GM23338 (cell line): Measurements from ENCODE around the gene RBM23. TPM values are rescaled to one million over a fixed set of nuclear protein-coding genes. Genes with fewer than 3 reads are reported as not detected.

Experiments
- ATAC-seq: fragments of 200-7000 bp; cut with Tn5 transposase; 3 replicates; pipeline ENCODE4 v1.9.1; 2020
- DNase-seq: peaks from one replicate; pipeline ENCODE4 v3.0.0-alpha.2; 2015; ENCODE audit warnings: low spot score
- H2AFZ ChIP-seq: fragments of 200-600 bp; sonication (generic); 2 replicates; pipeline ENCODE4 v1.8.0; 2016; ENCODE audit warnings: antibody characterized with exemption, mild to moderate bottlenecking, moderate library complexity
- H3F3A ChIP-seq: fragments of 200-600 bp; sonication (generic); replicated peaks from 2 replicates; pipeline ENCODE4 v1.8.0; 2017; ENCODE audit warnings: antibody characterized with exemption, mixed run types, low read depth
- H3K27ac ChIP-seq: fragments of 200-600 bp; sonication (generic); 2 replicates; pipeline ENCODE4 v1.6.1; 2016; ENCODE audit warnings: low read depth
- H3K27me3 ChIP-seq: fragments of 200-600 bp; sonication (generic); 2 replicates; pipeline ENCODE4 v1.8.0; 2016; ENCODE audit warnings: mild to moderate bottlenecking, mixed run types, moderate library complexity; ENCODE audit not compliant: insufficient read depth
- H3K36me3 ChIP-seq: fragments of 200-600 bp; sonication (generic); 2 replicates; pipeline ENCODE4 v1.8.0; 2016; ENCODE audit warnings: mild to moderate bottlenecking; ENCODE audit not compliant: insufficient read depth
- H3K4me1 ChIP-seq: fragments of 200-600 bp; sonication (generic); 2 replicates; pipeline ENCODE4 v1.8.0; 2016; ENCODE audit warnings: mild to moderate bottlenecking, moderate library complexity; ENCODE audit not compliant: insufficient read depth
- H3K4me2 ChIP-seq: fragments of 200-600 bp; sonication (generic); 2 replicates; pipeline ENCODE4 v1.7.1; 2017; ENCODE audit warnings: mixed run types
- H3K4me3 ChIP-seq: fragments of 200-600 bp; sonication (generic); 2 replicates; pipeline ENCODE4 v1.6.1; 2016; ENCODE audit warnings: mixed run types
- H3K79me2 ChIP-seq: fragments of 200-600 bp; sonication (generic); replicated peaks from 2 replicates; pipeline ENCODE4 v1.8.0; 2017; ENCODE audit warnings: mild to moderate bottlenecking; ENCODE audit not compliant: insufficient read depth
- H3K9me2 ChIP-seq: fragments of 200-600 bp; sonication (generic); 2 replicates; pipeline ENCODE4 v1.8.0; 2017; ENCODE audit not compliant: insufficient read depth
- H4K20me1 ChIP-seq: fragments of 200-600 bp; sonication (generic); replicated peaks from 2 replicates; pipeline ENCODE4 v1.8.0; 2017; ENCODE audit warnings: mild to moderate bottlenecking; ENCODE audit not compliant: insufficient read depth
- H3K27ac Mint-ChIP-seq: 2 replicates; pipeline ENCODE4 v1.8.0; 2020; ENCODE audit warnings: inconsistent platforms, mild to moderate bottlenecking, moderate library complexity, mixed read lengths
- H3K27me3 Mint-ChIP-seq: 3 replicates; pipeline ENCODE4 v1.8.0; 2022; ENCODE audit warnings: low read depth, mild to moderate bottlenecking, moderate library complexity, mixed read lengths, inconsistent platforms; ENCODE audit not compliant: insufficient read depth, poor library complexity
- H3K36me3 Mint-ChIP-seq: 3 replicates; pipeline ENCODE4 v1.8.0; 2021; ENCODE audit warnings: low read depth, mild to moderate bottlenecking, inconsistent platforms, moderate library complexity, mixed read lengths
- H3K4me1 Mint-ChIP-seq: 3 replicates; pipeline ENCODE4 v1.8.0; 2020; ENCODE audit warnings: mild to moderate bottlenecking, inconsistent platforms, mixed read lengths
- H3K4me3 Mint-ChIP-seq: 3 replicates; pipeline ENCODE4 v1.8.0; 2021; ENCODE audit warnings: moderate library complexity, mild to moderate bottlenecking, inconsistent platforms, mixed read lengths
- H3K9me3 Mint-ChIP-seq: 3 replicates; pipeline ENCODE4 v1.8.0; 2020; ENCODE audit warnings: moderate library complexity, mild to moderate bottlenecking, inconsistent platforms, mixed read lengths
- CREB1 ChIP-seq: fragments of 250-450 bp; sonication (Bioruptor Pico); IDR thresholded peaks from 2 replicates; pipeline ENCODE4 v1.5.0; 2020; ENCODE audit warnings: low read depth, mild to moderate bottlenecking, moderate library complexity
- CTCF ChIP-seq, 2 experiments: fragments of 200-600 bp in 1 of 2; sonication (generic) in 1 of 2; conservative IDR thresholded peaks; 2 replicates each; pipeline versions ENCODE4 v1.5.1 to v1.6.1; 2016 to 2017; ENCODE audit warnings: antibody characterized with exemption in 2 of 2, low read depth in 2 of 2, mild to moderate bottlenecking in 2 of 2, moderate library complexity in 1 of 2
- ETS1 ChIP-seq: IDR thresholded peaks from 2 replicates; pipeline ENCODE4 v1.6.1; 2016; ENCODE audit warnings: antibody characterized with exemption
- EZH2 ChIP-seq: fragments of 200-600 bp; sonication (generic); IDR thresholded peaks from one replicate; pipeline ENCODE4 v1.8.0; 2017; ENCODE audit warnings: antibody characterized with exemption, mild to moderate bottlenecking, low read depth; ENCODE audit not compliant: unreplicated experiment
- EZH2phosphoT487 ChIP-seq: fragments of 200-600 bp; sonication (generic); IDR thresholded peaks from one replicate; pipeline ENCODE4 v1.8.1; 2018; ENCODE audit warnings: antibody characterized with exemption; ENCODE audit not compliant: unreplicated experiment
- JUNB ChIP-seq: IDR thresholded peaks from one replicate; pipeline ENCODE4 v1.6.1; 2016; ENCODE audit warnings: antibody characterized with exemption; ENCODE audit not compliant: unreplicated experiment
- NANOG ChIP-seq: IDR thresholded peaks from 2 replicates; pipeline ENCODE4 v1.6.1; 2016; ENCODE audit warnings: antibody characterized with exemption, borderline replicate concordance
- STAT1 ChIP-seq: IDR thresholded peaks from one replicate; pipeline ENCODE4 v1.6.1; 2016; ENCODE audit warnings: antibody characterized with exemption; ENCODE audit not compliant: unreplicated experiment
- ZNF114 ChIP-seq: fragments of 250-450 bp; sonication (Bioruptor Pico); IDR thresholded peaks from 2 replicates; pipeline ENCODE4 v1.5.0; 2020; ENCODE audit warnings: mild to moderate bottlenecking, moderate library complexity
- ZNF331 ChIP-seq: fragments of 250-450 bp; sonication (Bioruptor Pico); IDR thresholded peaks from 2 replicates; pipeline ENCODE4 v1.5.0; 2020; ENCODE audit warnings: low read depth, mild to moderate bottlenecking, moderate library complexity
- polyA plus RNA-seq: library from polyadenylated mRNA; unstranded; fragments of >200 nt; fragmentation: Nextera tagmentation; extraction: Ambion mirVana; gene quantifications from 2 replicates; pipeline ENCODE4 v1.2.1, GENCODE V29; 2016
- total RNA-seq: library from RNA; depleted of rRNA; stranded (reverse); fragments of >200 nt; shearing (Covaris generic); gene quantifications from 2 replicates; pipeline ENCODE4 v1.2.3, GENCODE V29; 2014
- TF ChIP-seq, protein P1 (sequence below): fragments of 250-450 bp; sonication (Bioruptor Pico); IDR thresholded peaks from 2 replicates; pipeline ENCODE4 v1.5.0; 2020; ENCODE audit warnings: mild to moderate bottlenecking, moderate library complexity

RBM23 gene
- total and polyA plus RNA-seq, 2 experiments from 2014 or later, result 14.4 to 52.8 TPM

DNA sequence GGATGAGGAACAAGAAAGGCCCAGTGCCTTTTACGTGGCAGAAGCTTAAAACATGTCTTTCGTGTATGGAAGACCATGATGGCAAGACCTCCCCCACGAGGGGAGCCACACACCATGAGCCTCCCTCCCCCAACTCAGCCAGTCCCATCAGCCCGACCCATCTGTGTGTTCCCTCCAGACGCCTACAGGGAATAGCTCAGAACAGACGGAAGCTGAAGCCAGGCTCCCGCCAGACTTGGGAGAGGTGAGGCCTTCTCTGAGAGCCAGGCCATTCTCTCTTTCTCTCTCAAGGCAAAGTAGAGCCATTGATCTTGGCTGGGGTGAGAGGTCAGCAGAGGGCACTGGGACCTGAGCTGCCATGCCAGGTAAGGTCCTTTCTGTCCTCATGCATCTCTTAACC is 26.5 kb downstream of the RBM23 start:
- no peaks in the 10 kb centered on the region; the same call in 1 of the 2 replicates for H4K20me1 ChIP-seq
- H3K27me3 Mint-ChIP-seq, result peaks cover 11% of the 10 kb centered on the region
- no peak overlapping the region for H3K4me2 ChIP-seq
- TF ChIP-seq NANOG, result no peak
- TF ChIP-seq EZH2phosphoT487, result no peak
- no peak for TF ChIP-seq STAT1
- TF ChIP-seq ETS1, result no peak
- no peak for TF ChIP-seq CTCF (conservative IDR thresholded peaks at IDR 0.05; ENCODE audit: low read depth in 2 of 2)
- TF ChIP-seq EZH2, result no peak
- TF ChIP-seq JUNB, result no peak
- no peak for TF ChIP-seq ZNF114 (CRISPR knock-in tag)
- TF ChIP-seq CREB1 (CRISPR knock-in tag), result no peak
- TF ChIP-seq, protein P1, sequence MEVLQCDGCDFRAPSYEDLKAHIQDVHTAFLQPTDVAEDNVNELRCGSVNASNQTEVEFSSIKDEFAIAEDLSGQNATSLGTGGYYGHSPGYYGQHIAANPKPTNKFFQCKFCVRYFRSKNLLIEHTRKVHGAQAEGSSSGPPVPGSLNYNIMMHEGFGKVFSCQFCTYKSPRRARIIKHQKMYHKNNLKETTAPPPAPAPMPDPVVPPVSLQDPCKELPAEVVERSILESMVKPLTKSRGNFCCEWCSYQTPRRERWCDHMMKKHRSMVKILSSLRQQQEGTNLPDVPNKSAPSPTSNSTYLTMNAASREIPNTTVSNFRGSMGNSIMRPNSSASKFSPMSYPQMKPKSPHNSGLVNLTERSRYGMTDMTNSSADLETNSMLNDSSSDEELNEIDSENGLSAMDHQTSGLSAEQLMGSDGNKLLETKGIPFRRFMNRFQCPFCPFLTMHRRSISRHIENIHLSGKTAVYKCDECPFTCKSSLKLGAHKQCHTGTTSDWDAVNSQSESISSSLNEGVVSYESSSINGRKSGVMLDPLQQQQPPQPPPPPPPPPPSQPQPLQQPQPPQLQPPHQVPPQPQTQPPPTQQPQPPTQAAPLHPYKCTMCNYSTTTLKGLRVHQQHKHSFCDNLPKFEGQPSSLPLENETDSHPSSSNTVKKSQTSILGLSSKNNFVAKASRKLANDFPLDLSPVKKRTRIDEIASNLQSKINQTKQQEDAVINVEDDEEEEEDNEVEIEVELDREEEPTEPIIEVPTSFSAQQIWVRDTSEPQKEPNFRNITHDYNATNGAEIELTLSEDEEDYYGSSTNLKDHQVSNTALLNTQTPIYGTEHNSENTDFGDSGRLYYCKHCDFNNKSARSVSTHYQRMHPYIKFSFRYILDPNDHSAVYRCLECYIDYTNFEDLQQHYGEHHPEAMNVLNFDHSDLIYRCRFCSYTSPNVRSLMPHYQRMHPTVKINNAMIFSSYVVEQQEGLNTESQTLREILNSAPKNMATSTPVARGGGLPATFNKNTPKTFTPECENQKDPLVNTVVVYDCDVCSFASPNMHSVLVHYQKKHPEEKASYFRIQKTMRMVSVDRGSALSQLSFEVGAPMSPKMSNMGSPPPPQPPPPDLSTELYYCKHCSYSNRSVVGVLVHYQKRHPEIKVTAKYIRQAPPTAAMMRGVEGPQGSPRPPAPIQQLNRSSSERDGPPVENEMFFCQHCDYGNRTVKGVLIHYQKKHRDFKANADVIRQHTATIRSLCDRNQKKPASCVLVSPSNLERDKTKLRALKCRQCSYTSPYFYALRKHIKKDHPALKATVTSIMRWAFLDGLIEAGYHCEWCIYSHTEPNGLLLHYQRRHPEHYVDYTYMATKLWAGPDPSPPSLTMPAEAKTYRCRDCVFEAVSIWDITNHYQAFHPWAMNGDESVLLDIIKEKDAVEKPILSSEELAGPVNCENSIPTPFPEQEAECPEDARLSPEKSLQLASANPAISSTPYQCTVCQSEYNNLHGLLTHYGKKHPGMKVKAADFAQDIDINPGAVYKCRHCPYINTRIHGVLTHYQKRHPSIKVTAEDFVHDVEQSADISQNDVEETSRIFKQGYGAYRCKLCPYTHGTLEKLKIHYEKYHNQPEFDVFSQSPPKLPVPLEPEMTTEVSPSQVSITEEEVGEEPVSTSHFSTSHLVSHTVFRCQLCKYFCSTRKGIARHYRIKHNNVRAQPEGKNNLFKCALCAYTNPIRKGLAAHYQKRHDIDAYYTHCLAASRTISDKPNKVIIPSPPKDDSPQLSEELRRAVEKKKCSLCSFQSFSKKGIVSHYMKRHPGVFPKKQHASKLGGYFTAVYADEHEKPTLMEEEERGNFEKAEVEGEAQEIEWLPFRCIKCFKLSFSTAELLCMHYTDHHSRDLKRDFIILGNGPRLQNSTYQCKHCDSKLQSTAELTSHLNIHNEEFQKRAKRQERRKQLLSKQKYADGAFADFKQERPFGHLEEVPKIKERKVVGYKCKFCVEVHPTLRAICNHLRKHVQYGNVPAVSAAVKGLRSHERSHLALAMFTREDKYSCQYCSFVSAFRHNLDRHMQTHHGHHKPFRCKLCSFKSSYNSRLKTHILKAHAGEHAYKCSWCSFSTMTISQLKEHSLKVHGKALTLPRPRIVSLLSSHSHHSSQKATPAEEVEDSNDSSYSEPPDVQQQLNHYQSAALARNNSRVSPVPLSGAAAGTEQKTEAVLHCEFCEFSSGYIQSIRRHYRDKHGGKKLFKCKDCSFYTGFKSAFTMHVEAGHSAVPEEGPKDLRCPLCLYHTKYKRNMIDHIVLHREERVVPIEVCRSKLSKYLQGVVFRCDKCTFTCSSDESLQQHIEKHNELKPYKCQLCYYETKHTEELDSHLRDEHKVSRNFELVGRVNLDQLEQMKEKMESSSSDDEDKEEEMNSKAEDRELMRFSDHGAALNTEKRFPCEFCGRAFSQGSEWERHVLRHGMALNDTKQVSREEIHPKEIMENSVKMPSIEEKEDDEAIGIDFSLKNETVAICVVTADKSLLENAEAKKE, result no peak
- TF ChIP-seq ZNF331, result no peak
- no peak overlapping the region for H3K27ac ChIP-seq
- no peaks in the 10 kb centered on the region for H3K36me3 ChIP-seq
- H3K27ac Mint-ChIP-seq, result no peak overlapping the region
- H3K27me3 ChIP-seq, result peaks cover 24% of the 10 kb centered on the region
- H2AFZ ChIP-seq, result no peak overlapping the region
- H3F3A ChIP-seq, result peaks cover 4% of the 10 kb centered on the region; the same call in 1 of the 2 replicates
- H3K4me1 Mint-ChIP-seq, result peaks cover 10% of the 10 kb centered on the region
- H3K4me1 ChIP-seq, result no peaks in the 10 kb centered on the region
- peak; percentile 43; the same call in 2 of the 3 replicates for ATAC-seq
- DNase-seq, result peak; percentile 39
- H3K4me3 ChIP-seq, result no peak overlapping the region
- H3K9me3 Mint-ChIP-seq, result no peaks in the 10 kb centered on the region
- no peaks in the 10 kb centered on the region for H3K79me2 ChIP-seq
- no peaks in the 10 kb centered on the region for H3K9me2 ChIP-seq
- no peak overlapping the region for H3K4me3 Mint-ChIP-seq
- H3K36me3 Mint-ChIP-seq, result no peaks in the 10 kb centered on the region
